IPS DF 4.7 (cell line): ENCODE data around the gene SPG21.

Experiments used
- DNase-seq: peaks from one replicate; pipeline ENCODE4 v3.0.0-alpha.2; 2013; ENCODE audit warnings: low spot score; ENCODE audit errors: extremely low read depth

The SPG21 gene

DNA sequence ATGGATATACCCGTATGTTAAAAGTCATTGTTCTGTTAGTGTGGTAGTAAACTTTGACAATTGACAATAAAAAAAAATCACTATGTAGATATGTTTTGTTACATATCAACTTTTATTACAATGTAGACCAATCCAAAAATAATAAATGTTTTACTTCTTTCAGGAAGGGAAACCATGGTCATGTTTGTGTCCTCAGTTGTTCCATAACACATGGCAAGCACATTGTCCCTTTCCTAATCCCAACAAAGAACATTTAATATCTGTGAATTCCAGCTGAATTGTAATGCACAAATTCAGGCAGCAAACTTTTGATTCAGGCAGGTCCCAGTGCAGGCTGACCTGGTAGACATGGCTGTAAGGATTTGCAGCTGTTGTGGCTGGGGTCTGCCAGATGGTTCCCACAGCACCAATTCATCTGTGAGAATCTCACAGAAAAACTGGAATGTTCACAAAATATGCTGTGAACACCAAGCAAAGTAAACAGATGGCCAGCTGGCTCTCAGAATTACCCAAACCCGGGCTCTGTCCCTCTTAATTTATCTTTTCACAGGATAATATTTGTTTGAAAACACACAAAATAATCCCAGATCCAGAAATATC lies 1.9 kb upstream of the SPG21 start:
- no peak for DNase-seq

DNA sequence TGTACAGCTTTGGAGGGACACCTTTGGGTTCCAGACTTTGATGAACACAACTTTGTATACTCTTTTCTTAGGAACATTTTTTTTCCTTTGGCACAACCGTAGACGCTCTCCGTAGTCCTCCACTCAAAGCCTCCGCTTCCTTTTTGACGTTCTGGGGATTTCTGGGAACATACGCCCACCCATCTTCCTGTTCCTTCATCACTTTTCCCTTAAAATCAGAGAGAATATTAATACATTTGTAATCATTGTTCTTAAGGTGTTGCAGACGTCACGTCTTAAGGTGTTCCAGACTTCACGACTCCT lies 405 bp upstream of the SPG21 start:
- no peak for DNase-seq

GRCh38 chr15:64987136-64987535 lies 2.6 kb downstream of the SPG21 start:
- DNase-seq, result no peak

DNA sequence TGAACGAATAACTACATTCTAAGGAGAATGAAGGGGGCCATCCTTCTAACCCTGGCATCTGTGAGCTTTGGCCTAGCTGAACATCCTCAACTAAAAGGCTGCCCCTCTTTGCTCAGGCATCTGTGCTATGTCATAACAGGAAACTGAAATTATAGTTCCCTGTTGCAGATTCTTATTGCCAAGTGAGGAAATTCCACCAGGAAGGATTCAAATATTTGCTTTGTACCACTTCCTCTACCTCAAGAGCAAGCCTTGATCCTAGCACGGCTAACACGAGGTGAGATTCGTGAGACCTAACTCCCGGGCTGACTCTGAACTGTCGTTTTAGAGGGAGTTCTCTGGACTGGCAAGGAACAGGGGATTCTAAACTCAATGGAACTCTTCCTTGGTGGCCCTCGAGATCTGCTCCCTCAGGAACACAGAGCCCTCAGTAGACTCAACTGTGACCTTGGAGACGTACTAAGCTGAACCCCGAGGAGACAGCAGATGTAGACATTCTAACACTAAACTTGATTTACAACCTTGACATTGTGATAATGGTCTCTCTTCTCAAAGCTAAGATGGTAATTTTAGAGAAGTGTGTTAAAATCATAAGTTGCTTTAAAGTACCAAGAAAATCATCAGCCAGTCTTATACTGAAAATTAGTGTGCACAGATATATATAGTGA lies 4.2 kb downstream of the SPG21 start:
- no peak for DNase-seq

GRCh38 chr15:64982472-64982871 lies 7.2 kb downstream of the SPG21 start:
- DNase-seq, result no peak

GRCh38 chr15:64981812-64982431 lies 7.8 kb downstream of the SPG21 start:
- no peak for DNase-seq

DNA sequence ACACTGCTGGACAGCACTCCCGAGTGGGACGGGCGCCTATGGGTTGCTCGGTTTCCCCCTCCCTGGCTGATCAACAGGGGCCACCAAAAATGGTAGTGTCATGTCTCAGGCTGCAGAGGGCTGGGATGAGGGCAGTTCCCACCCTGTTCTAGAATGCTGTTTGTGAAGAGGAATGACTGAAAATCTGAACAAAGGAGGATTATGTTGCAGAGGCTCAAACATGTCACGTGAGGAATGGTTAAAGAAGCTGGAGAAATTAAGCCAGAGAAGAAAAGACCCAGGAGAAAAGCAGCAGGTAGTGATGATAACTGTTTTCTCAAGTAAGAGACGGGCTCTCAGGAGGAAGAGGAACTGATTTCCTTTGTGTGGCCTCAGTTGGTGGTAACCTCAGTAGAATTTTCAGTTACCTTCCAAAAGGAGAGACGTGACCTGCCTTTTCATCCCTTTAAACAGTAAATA lies 10.4 kb downstream of the SPG21 start:
- DNase-seq, result peak; percentile 14

DNA sequence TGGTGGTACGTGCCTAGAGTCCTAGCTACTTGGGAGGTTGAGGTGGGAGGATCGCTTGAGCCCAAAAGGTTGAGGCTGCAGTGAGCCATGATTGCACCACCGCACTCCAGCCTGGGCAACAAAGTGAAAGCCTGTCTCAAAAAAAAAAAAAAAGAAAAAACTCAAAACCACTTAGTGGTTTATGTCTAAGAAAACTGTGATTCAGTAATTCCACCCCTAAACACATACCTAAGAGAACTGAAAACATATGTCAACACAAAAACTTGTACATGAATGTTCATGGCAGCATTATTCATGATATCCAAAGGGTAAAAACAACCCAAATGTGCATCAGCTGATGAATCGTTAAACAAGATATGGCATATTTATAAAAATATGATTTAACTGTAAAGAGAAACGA lies 14.3 kb downstream of the SPG21 start:
- no peak for DNase-seq

- no peak for DNase-seq
Observed at GRCh38 chr15:64970698-64971097, 19.0 kb downstream of the SPG21 start.

- DNase-seq, result no peak
Observed at GRCh38 chr15:64969401-64969800, 20.3 kb downstream of the SPG21 start.

DNA sequence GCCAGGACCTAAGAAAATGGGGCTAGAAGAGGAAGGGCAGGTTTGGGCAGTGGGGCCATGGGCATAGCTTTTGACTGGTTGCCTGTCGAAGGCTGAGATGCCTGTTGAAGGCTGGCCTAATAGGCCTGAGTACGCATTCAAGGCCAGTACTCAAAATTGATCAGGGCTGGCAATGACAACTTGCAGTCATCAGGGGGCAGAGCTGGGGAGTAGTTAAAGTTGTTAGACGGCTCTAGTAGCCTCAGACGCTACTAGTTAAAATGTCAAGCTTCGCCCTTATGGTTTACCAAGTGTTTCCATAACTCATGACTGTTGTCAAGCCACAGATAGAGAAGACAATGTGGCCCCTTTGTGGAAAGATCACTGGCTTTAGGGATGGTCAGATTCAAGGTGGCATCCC lies 28.7 kb downstream of the SPG21 start:
- DNase-seq, result no peak

GRCh38 chr15:64960153-64960552 lies 29.6 kb downstream of the SPG21 start:
- DNase-seq, result no peak

- DNase-seq, result no peak
Observed at GRCh38 chr15:64959128-64959527, 30.6 kb downstream of the SPG21 start.

DNA sequence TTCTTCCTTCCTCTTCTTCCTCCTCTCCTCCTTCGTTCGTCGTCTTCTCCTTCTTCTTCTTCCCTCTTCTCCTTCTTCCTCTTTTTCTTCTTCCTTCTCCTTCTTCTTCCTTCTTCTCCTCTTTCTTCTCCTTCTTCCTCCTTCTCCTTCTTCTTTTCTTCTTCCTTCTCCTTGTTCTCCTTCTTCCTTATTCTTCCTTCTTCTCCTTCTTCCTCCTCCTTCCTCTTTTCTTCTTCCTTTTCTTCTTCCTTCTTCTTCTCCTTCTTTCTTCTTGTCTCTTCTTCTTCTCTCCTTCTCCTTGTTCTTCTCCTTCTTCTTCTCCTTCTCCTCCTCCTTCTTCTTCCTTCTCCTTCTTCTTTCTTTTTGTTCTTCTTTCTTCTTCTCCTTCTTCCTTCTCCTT lies 35.3 kb downstream of the SPG21 start:
- DNase-seq, result no peak

DNA sequence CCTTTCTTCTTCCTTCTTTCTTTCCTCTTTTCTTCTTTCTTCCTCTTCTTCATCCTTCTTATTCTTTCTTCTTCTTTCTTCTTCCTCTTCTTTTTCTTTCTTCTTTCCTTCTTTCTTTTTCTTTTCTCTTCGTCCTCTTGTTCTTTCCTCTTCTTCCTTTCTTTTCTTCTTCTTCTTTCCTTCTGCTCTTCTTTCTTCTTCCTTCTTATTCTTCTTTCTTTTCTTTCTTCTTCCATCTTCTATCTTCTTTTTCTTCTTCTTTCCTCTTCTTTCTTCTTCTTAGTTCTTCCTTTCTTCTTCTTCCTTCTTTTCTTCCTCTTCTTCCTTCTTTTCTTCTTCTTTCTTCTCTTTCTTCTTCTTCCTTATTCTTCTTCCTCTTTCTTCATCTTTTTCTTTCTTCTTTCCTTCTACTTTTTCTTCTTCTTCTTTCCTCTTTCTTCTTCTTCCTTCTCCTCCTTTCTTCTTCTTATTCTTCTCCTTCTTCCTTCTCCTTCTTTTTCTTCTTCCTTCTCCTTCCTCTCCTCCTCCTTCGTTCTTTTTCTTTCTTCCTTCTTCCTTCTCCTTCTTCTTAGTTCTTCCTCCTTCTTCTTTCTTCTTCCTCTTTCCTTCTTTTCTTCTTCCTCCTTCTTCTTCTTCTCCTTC lies 37.8 kb downstream of the SPG21 start:
- no peak for DNase-seq

GRCh38 chr15:64950888-64951287 lies 38.8 kb downstream of the SPG21 start:
- DNase-seq, result no peak

- DNase-seq, result no peak
Observed at GRCh38 chr15:64949383-64950186, 40.1 kb downstream of the SPG21 start.

DNA sequence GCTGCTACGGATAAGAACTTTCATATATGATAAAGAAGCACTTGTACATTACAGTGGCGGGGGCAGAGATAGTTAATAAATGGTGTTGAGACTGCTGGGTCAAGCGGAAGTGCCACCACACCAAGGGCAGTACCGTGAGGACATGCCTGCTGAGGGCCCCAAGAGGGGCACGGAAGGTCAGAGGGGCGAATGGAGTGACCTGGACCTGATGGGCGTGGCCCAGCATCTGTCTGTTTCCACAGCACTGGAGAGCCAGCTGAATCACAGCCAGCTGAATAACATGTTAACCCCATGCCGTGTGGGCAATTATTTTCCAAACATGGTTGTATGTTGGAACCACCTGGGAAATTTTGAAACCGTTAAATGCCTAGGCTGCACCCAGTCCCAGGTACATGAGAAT lies 40.8 kb downstream of the SPG21 start:
- DNase-seq, result no peak

GRCh38 chr15:64947211-64947610 lies 42.5 kb downstream of the SPG21 start:
- DNase-seq, result no peak

- no peak for DNase-seq
Observed at GRCh38 chr15:64944961-64945360, 44.8 kb downstream of the SPG21 start.

GRCh38 chr15:64943512-64944225 lies 46.0 kb downstream of the SPG21 start:
- DNase-seq, result no peak
